AG04450 (cell line): ENCODE results near the gene QPRT. TPM values are rescaled to one million over a fixed set of nuclear protein-coding genes. Genes with fewer than 3 reads are reported as not detected.

Experiments
- CTCF ChIA-PET: fragments of 300-600, 350-600 bp; formaldehyde crosslinking; extraction: SDS; loops from one replicate; lab custom pipeline; 2022; ENCODE audit warnings: antibody characterized with exemption, inconsistent platforms; lab: Charles Lee
- POLR2A ChIA-PET: fragments of 350-600 bp; formaldehyde crosslinking; extraction: SDS; loops from one replicate; lab custom pipeline; 2021; ENCODE audit warnings: antibody characterized with exemption, inconsistent platforms; lab: Yijun Ruan, JAX
- DNase-seq: peaks from one replicate; pipeline ENCODE4 v3.0.0-alpha.2; 2011; ENCODE audit warnings: low read depth, low spot score
- H3K27ac ChIP-seq: one replicate; pipeline ENCODE4 v1.5.1; 2012; ENCODE audit warnings: low read depth, low read length, control low read depth
- H3K27me3 ChIP-seq: one replicate; pipeline ENCODE4 v1.6.0; 2012; ENCODE audit warnings: low read length; ENCODE audit not compliant: control insufficient read depth, insufficient read depth
- H3K4me3 ChIP-seq: 2 replicates; pipeline ENCODE4 v1.5.1; 2011; ENCODE audit warnings: mild to moderate bottlenecking, low read depth, low read length, control low read depth
- H3K9me3 ChIP-seq: 2 replicates; pipeline ENCODE4 v1.5.1; 2012; ENCODE audit warnings: low read length; ENCODE audit not compliant: control insufficient read depth, insufficient read depth
- polyA plus RNA-seq: library from polyadenylated mRNA; depleted of rRNA; stranded (reverse); fragments of >200 nt; gene quantifications from 2 replicates; pipeline ENCODE4 v1.2.3, GENCODE V29; 2011
- TF ChIP-seq, protein P1 (sequence below): IDR thresholded peaks from 2 replicates; pipeline ENCODE4 v1.5.1; 2011; ENCODE audit warnings: low read depth, low read length, control low read depth, inconsistent platforms

Gene QPRT
- polyA plus RNA-seq, 1 experiment, result 16.0 TPM

DNA sequence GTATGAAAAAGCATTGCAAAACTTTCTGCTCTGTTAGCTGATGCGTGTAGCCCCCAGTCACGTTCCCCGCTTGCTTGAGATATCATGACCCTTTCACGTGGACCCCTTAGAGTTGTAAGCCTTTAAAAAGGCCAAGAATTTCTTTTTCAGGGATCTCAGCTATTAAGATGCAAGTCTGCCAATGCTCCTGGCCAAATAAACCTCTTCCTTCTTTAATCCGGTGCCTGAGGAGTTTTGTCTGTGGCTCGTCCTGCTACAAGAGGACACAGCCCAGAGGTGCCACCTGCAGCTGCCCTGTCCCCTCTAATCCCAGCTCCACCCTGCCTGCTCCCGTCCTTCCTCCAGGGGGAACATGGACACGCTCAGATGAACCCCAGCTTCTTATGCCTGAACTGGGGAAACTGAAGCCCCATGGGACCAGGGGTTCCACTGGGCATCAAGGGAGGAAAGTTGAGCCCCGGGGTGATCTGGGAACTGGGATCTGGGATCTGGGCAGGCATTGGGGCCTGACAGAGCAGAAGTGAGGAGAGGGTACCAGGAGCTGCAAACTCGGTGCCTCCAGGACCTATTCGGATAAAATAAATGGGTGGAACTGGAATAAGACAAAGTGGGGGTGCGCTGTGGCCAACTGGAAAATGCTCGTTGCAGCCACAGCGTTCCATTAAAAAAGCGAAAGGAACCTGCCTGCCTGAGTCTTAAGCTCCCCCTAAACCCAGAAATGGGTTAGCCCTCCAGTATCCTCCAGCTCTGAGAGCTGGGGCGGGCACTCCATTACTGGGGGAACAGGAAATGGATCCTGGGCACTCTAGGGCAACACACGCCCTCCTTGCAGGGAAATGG lies 19.7 kb downstream of the QPRT start:
- Histone ChIP-seq H3K4me3 (no peak overlapping the region), H3K27ac (no peak overlapping the region), H3K9me3 (peaks cover 13% of the 10 kb centered on the region), H3K27me3 (peaks cover 7% of the 10 kb centered on the region)
- DNase-seq, result no peak
- POLR2A ChIA-PET, result interaction anchor here (0.7 kb wide), 1 partner anchor 91 kb away, joined by 3 read pairs; no protein-coding TSS in a partner anchor
- TF ChIP-seq, protein P1, sequence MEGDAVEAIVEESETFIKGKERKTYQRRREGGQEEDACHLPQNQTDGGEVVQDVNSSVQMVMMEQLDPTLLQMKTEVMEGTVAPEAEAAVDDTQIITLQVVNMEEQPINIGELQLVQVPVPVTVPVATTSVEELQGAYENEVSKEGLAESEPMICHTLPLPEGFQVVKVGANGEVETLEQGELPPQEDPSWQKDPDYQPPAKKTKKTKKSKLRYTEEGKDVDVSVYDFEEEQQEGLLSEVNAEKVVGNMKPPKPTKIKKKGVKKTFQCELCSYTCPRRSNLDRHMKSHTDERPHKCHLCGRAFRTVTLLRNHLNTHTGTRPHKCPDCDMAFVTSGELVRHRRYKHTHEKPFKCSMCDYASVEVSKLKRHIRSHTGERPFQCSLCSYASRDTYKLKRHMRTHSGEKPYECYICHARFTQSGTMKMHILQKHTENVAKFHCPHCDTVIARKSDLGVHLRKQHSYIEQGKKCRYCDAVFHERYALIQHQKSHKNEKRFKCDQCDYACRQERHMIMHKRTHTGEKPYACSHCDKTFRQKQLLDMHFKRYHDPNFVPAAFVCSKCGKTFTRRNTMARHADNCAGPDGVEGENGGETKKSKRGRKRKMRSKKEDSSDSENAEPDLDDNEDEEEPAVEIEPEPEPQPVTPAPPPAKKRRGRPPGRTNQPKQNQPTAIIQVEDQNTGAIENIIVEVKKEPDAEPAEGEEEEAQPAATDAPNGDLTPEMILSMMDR, result no peak
- CTCF ChIA-PET, result interaction anchor here (0.6 to 2.8 kb wide), 5 partner anchors 17 to 341 kb away, joined by 3 to 22 read pairs (median 10); no protein-coding TSS in a partner anchor

DNA sequence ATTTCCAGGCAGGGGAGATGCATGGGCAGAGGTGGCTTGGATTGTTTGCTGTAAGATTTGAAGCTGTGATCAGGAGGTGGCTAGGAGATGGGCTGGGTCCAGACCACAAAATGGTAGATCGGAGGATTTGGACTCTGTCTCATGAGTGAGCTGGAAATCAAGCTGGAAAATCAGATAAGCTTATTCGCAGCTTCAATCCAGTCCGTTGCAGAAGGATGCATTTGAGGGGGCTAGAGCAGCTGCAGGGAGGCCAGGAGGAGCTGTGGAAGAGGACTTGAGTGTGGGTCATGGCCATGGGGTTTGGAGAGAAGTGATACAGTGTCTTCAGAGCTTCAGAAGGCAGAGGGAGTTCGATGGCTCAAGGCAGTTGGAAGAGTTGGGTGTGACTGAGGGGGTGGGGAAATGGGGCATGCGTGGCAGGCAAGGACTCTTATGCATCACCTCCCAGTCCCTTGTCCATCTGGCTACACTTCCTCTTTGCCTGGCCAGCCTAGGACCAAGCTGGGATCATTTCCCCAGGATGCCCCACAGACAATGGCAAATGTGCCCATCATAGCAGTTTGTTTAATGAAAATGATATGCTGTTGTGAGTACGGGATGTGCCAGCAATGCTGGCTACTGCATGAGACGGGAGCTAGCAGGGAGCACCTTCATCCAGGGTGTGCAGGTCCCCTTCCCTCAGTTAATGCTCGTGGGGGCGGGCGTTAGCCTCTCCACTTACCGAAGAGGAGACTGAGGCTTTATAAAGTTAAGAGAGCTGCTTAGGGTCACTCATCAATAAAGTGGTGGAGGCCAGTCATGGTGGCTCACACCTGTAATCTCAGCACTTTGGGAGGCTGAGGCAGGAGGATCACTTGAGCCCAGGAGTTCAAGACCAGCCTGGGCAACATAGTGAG lies 20.6 kb downstream of the QPRT start:
- ChIA-PET POLR2A (interaction anchor here (0.7 kb wide), 2 partner anchors 90 to 366 kb away, joined by 3 read pairs; partner anchors contain the start of gene ALDOA), CTCF (interaction anchor here (0.6 to 2.8 kb wide), 19 partner anchors 10 to 341 kb away, joined by 3 to 22 read pairs (median 4); partner anchors contain the start of genes KIF22, PAGR1 and TLCD3B)
- Histone ChIP-seq H3K27me3 (peaks cover 7% of the 10 kb centered on the region), H3K27ac (no peak overlapping the region), H3K4me3 (no peak overlapping the region), H3K9me3 (peaks cover 13% of the 10 kb centered on the region)
- TF ChIP-seq, protein P1, result no peak
- DNase-seq, result no peak

DNA sequence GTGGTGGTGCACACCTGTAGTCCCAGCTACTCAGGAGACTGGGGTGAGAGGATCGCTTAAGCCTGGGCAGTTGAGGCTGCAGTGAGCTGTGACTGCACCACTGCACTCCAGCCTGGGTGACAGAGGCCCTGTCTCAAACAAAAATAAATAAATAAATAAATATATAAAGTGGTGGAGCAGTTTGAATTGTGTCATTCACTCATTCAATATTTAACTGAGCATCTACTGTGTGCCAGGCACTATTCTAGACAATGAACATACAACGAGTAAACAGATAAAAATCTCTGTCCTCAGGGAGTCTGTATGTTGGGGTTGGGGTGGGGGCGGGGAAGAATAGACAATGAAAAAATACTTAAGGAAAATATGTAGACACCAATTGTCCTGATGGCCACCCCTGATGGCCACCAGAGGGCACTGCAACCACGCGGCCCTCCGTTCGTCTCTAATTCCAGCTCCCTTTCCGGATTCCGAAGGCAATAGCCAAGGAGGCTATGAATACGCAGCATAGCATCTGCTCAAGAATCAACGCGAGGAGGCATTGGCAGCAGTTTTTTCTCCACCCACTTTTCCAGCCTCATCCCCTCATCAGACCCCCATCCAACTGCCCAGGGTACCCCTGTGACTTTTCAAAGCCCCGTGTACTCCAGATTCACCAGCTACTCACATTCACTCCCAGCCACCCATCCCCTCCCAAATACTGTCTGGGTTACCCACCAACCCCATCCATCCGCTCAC lies 21.4 kb downstream of the QPRT start:
- no peak overlapping the region for H3K4me3 ChIP-seq
- peak; percentile 72 for DNase-seq
- TF ChIP-seq, protein P1, result peak; percentile 90
- no peak overlapping the region for H3K27ac ChIP-seq
- ChIA-PET POLR2A (interaction anchor here (0.7 kb wide), 1 partner anchor 365 kb away, joined by 3 read pairs; the partner anchor contains the start of gene ALDOA), CTCF (interaction anchor here (0.6 to 2.8 kb wide), 26 partner anchors 10 to 709 kb away, joined by 3 to 22 read pairs (median 5); partner anchors contain the start of genes KIF22, PAGR1 and TLCD3B)
- H3K27me3 ChIP-seq, result peaks cover 7% of the 10 kb centered on the region
- peaks cover 13% of the 10 kb centered on the region for H3K9me3 ChIP-seq

DNA sequence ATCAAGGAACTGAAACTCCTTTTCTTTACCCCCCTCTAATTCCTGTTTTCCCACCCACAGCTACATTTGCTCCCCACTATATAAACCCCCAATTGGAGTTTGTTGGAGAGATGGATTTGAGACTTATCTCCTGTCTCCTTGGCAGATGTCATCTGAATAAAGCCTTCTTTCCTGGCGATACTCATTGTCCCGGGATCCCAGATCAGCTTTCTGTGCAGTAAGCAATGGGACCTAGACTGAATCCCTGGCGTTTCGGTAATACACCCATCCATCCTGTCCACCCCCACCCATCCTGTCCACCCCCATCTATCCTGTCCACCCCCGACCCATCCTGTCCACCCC lies 22.2 kb downstream of the QPRT start:
- Histone ChIP-seq H3K4me3 (no peak overlapping the region), H3K27me3 (peaks cover 7% of the 10 kb centered on the region), H3K9me3 (peaks cover 13% of the 10 kb centered on the region), H3K27ac (no peak overlapping the region)
- TF ChIP-seq, protein P1, result no peak
- DNase-seq, result no peak
- ChIA-PET CTCF (interaction anchor here (0.6 to 2.8 kb wide), 18 partner anchors 9 to 708 kb away, joined by 3 to 22 read pairs (median 6); partner anchors contain the start of genes KIF22, PAGR1 and TLCD3B), POLR2A (no interaction called here)
